A549 (cell line): Measurements from ENCODE around the gene MUC4. TPM values are rescaled to one million over a fixed set of nuclear protein-coding genes. Genes with fewer than 3 reads are reported as not detected.

Experiments used
- ATAC-seq, 2 experiments: fragments of 200-7000 bp in 1 of 2; fragments of >200 bp in 1 of 2; cut with Nextera tagmentation in 1 of 2; cut with Tn5 transposase in 1 of 2; 3 replicates each; pipeline versions ENCODE4 v1.8.0 to v1.9.1; 2018 to 2020; ENCODE audit warnings: mild to moderate bottlenecking in 1 of 2, moderate library complexity in 1 of 2
- CTCF ChIA-PET: fragments of 300-600 bp; sonication (Branson Sonifier 250); formaldehyde crosslinking; extraction: SDS; loops from one replicate; lab custom pipeline; 2021; ENCODE audit warnings: antibody characterized with exemption, inconsistent platforms; lab: Yijun Ruan, JAX
- POLR2A ChIA-PET: fragments of 350-600 bp; formaldehyde crosslinking; extraction: SDS; loops from one replicate; lab custom pipeline; 2021; ENCODE audit warnings: antibody characterized with exemption, inconsistent platforms; lab: Yijun Ruan, JAX
- DNase-seq, 2 experiments: peaks; one replicate each; pipeline versions ENCODE4 v3.0.0 to v3.0.0-alpha.2; 2011 to 2016; ENCODE audit warnings: low read depth in 1 of 2, low spot score in 1 of 2
- FAIRE-seq: peaks from 2 replicates; lab custom pipeline; 2011; peaks lifted over from hg19 to GRCh38; lab: Jason Lieb, UNC
- H3K27ac ChIP-seq, 2 experiments: fragments of >200 bp; sonication (Bioruptor Twin); formaldehyde crosslinking; 3 replicates each; pipeline ENCODE4 v1.5.1; 2016 to 2017
- H3K4me1 ChIP-seq: fragments of >200 bp; sonication (Bioruptor Twin); formaldehyde crosslinking; 3 replicates; pipeline ENCODE4 v1.6.1; 2016
- H3K4me2 ChIP-seq: fragments of >200 bp; sonication (Bioruptor Twin); formaldehyde crosslinking; 3 replicates; pipeline ENCODE4 v1.6.1; 2016
- H3K4me3 ChIP-seq: fragments of >200 bp; sonication (Bioruptor Twin); formaldehyde crosslinking; 3 replicates; pipeline ENCODE4 v1.5.1; 2016
- H3K9me3 ChIP-seq: fragments of >200 bp; sonication (Bioruptor Twin); formaldehyde crosslinking; 3 replicates; pipeline ENCODE4 v1.6.1; 2016
- EHF ChIP-seq: fragments of 250-450 bp; sonication (Bioruptor Pico); IDR thresholded peaks from 2 replicates; pipeline ENCODE4 v1.5.0; 2020; ENCODE audit warnings: mild to moderate bottlenecking
- EP300 ChIP-seq, 2 experiments: fragments of >200 bp; sonication (Bioruptor Twin); formaldehyde crosslinking; IDR thresholded peaks; 2 replicates in 1 of 2; 3 replicates in 1 of 2; pipeline ENCODE4 v1.6.1; 2016 to 2017
- ESRRA ChIP-seq: fragments of 150-350 bp; IDR thresholded peaks from 2 replicates; pipeline ENCODE4 v1.6.1; 2014; ENCODE audit warnings: mild to moderate bottlenecking, low read length, borderline replicate concordance
- FOSB ChIP-seq: fragments of 250-450 bp; sonication (Bioruptor Pico); IDR thresholded peaks from 2 replicates; pipeline ENCODE4 v1.5.0; 2020; ENCODE audit warnings: mild to moderate bottlenecking, moderate library complexity
- FOXS1 ChIP-seq: fragments of 250-450 bp; sonication (Bioruptor Pico); IDR thresholded peaks from 2 replicates; pipeline ENCODE4 v1.5.0; 2020; ENCODE audit warnings: mild to moderate bottlenecking, moderate library complexity
- GATA3 ChIP-seq: IDR thresholded peaks from 2 replicates; pipeline ENCODE4 v1.6.1; 2012; ENCODE audit warnings: borderline replicate concordance
- HOXB13 ChIP-seq: fragments of 250-450 bp; sonication (Bioruptor Pico); IDR thresholded peaks from 2 replicates; pipeline ENCODE4 v1.5.0; 2020; ENCODE audit warnings: low read depth, mild to moderate bottlenecking, moderate library complexity
- HOXB5 ChIP-seq: fragments of 250-450 bp; sonication (Bioruptor Pico); IDR thresholded peaks from 2 replicates; pipeline ENCODE4 v1.5.0; 2020; ENCODE audit warnings: mild to moderate bottlenecking, moderate library complexity
- JUN ChIP-seq, 2 experiments: fragments of >200 bp; sonication (Bioruptor Twin); formaldehyde crosslinking; IDR thresholded peaks; 2 replicates in 1 of 2; 3 replicates in 1 of 2; pipeline ENCODE4 v1.6.1; 2016 to 2017
- MAFK ChIP-seq: fragments of 450-650 bp; IDR thresholded peaks from 2 replicates; pipeline ENCODE4 v1.6.1; 2014; ENCODE audit not compliant: partially characterized antibody
- PHF8 ChIP-seq: fragments of 200-600 bp; sonication (generic); IDR thresholded peaks from 2 replicates; pipeline ENCODE4 v1.6.1; 2016; ENCODE audit warnings: low read depth, mild to moderate bottlenecking, antibody characterized with exemption, moderate library complexity, borderline replicate concordance
- POLR2AphosphoS2 ChIP-seq: conservative IDR thresholded peaks from 2 replicates; pipeline ENCODE4 v1.6.1; 2012; ENCODE audit warnings: low read length, improper control_type of control experiment, inconsistent platforms
- RFX5 ChIP-seq: fragments of 450-650 bp; IDR thresholded peaks from 2 replicates; pipeline ENCODE4 v1.7.1; 2014; ENCODE audit warnings: antibody characterized with exemption, mild to moderate bottlenecking, moderate library complexity
- TP53 ChIP-seq: fragments of 250-450 bp; sonication (Bioruptor Pico); IDR thresholded peaks from 2 replicates; pipeline ENCODE4 v1.5.0; 2021; ENCODE audit warnings: mild to moderate bottlenecking, moderate library complexity
- ZFP36 ChIP-seq: fragments of 450-650 bp; IDR thresholded peaks from 2 replicates; pipeline ENCODE4 v1.6.1; 2014; ENCODE audit warnings: borderline replicate concordance; ENCODE audit not compliant: partially characterized antibody
- WGBS: methylation state at CpG from one replicate; pipeline ENCODE4 v1.1.6; 2017; ENCODE audit errors: missing lambda C conversion rate; 5-methylcytosine and 5-hydroxymethylcytosine counted together
- polyA plus RNA-seq, 4 experiments: library from polyadenylated mRNA; depleted of rRNA in 3 of 4; stranded (reverse); fragments of >200 nt; fragmentation: RNase III in 1 of 4; extraction: RNeasy Plus Mini Kit Qiagen cat#74134 plus additional on column Dnase treatment in 1 of 4; gene quantifications; 2 replicates in 3 of 4; 3 replicates in 1 of 4; pipeline ENCODE4 v1.2.3, GENCODE V29; 2011 to 2017
- TF ChIP-seq, protein P1 (sequence below): fragments of 200-600 bp; sonication (generic); IDR thresholded peaks from 2 replicates; pipeline ENCODE4 v1.6.1; 2016; ENCODE audit warnings: antibody characterized with exemption, mild to moderate bottlenecking, moderate library complexity

MUC4 gene
- polyA plus RNA-seq, 2 of the 4 experiments (the other 2 are of a cell fraction), result 0.04 TPM; not detected in 1

DNA sequence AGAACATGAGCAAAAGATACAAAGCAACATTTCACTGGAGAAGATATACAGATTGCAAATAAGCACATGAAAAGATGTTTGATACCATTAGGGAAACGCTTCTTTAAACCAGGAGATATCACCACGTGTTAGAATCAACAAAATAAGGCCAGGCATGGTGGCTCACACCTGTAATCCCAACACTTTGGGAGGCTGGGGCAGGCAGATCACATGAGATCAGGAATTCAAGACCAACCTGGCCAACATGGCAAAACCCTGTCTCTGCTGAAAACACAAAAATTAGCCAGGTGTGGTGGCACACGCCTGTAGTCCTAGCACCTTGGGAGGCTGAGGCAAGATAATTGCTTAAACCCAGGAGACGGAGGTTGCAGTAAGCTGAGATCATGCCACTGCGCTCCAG lies 111.4 kb downstream of the MUC4 start:
- DNase-seq (no peak), ATAC-seq (no peak), FAIRE-seq (no peak)
- TF ChIP-seq ZFP36 (no peak), FOSB (CRISPR knock-in tag) (0 out of 2 replicates have a peak, but pooled peaks have one; percentile 50)
- no peaks in the 10 kb centered on the region for H3K9me3 ChIP-seq
- H3K4me1 ChIP-seq, result peaks cover 22% of the 10 kb centered on the region
- ChIA-PET CTCF (no interaction called here), POLR2A (no interaction called here)
- H3K27ac ChIP-seq, result no peak overlapping the region
- WGBS, result 88% methylated on average over 5 of the region's 5 CpGs
- H3K4me2 ChIP-seq, result no peak overlapping the region
- H3K4me3 ChIP-seq, result no peak overlapping the region

DNA sequence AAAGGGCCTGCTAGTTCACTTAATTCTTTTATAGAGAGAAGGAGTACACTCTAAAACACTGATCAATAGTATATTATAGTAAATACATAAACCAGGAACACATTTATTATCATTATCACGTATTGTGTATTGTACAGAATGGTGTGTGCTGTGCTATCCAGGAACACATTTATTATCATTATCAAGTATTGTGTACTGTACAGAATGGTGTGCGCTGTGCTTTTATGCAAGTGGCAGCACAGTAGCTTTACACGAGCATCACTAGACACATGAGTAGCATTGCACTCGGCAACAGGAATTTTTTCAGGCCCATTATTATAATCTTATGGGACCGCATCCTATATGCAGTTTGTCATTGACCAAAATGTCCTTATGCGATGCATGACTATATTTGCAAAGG lies 111.9 kb downstream of the MUC4 start:
- CTCF ChIA-PET, result interaction anchor here (1.3 to 1.9 kb wide), 3 partner anchors 26 to 151 kb away, joined by 3 to 6 read pairs (median 5); no protein-coding TSS in a partner anchor
- no peak for TF ChIP-seq TP53 (CRISPR knock-in tag)
- no peak for TF ChIP-seq EHF (CRISPR knock-in tag)
- no peak for TF ChIP-seq EP300 (IDR thresholded peaks at IDR 0.05)
- TF ChIP-seq, protein P1, sequence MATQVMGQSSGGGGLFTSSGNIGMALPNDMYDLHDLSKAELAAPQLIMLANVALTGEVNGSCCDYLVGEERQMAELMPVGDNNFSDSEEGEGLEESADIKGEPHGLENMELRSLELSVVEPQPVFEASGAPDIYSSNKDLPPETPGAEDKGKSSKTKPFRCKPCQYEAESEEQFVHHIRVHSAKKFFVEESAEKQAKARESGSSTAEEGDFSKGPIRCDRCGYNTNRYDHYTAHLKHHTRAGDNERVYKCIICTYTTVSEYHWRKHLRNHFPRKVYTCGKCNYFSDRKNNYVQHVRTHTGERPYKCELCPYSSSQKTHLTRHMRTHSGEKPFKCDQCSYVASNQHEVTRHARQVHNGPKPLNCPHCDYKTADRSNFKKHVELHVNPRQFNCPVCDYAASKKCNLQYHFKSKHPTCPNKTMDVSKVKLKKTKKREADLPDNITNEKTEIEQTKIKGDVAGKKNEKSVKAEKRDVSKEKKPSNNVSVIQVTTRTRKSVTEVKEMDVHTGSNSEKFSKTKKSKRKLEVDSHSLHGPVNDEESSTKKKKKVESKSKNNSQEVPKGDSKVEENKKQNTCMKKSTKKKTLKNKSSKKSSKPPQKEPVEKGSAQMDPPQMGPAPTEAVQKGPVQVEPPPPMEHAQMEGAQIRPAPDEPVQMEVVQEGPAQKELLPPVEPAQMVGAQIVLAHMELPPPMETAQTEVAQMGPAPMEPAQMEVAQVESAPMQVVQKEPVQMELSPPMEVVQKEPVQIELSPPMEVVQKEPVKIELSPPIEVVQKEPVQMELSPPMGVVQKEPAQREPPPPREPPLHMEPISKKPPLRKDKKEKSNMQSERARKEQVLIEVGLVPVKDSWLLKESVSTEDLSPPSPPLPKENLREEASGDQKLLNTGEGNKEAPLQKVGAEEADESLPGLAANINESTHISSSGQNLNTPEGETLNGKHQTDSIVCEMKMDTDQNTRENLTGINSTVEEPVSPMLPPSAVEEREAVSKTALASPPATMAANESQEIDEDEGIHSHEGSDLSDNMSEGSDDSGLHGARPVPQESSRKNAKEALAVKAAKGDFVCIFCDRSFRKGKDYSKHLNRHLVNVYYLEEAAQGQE, result no peak
- TF ChIP-seq RFX5, result no peak
- no peak for TF ChIP-seq FOXS1
- TF ChIP-seq ESRRA, result no peak
- Histone ChIP-seq H3K9me3 (no peaks in the 10 kb centered on the region), H3K4me1 (peaks cover 22% of the 10 kb centered on the region), H3K27ac (no peak overlapping the region), H3K4me3 (no peak overlapping the region), H3K4me2 (no peak overlapping the region)
- ATAC-seq (no peak), FAIRE-seq (no peak), DNase-seq (no peak)
- 85% methylated on average over 6 of the region's 6 CpGs for whole genome bisulfite sequencing
- POLR2A ChIA-PET, result no interaction called here

DNA sequence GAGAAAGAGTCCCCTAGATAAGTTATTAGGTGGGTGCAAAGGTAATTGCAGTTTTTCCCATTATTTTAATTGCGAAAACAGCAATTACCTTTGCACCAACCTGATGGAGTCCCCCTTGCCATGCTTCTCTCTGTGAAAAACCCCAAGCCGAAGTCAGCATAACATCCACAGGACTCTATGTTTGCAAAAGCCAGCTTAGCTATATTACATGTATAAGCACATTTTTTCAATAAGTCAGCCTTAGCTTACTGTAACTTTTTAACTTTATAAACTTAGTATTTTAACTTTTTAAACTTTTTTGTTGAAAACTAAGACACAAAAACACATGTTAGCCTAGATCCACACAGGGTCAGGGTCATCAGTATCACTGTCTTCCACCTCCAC lies 112.3 kb downstream of the MUC4 start:
- ATAC-seq, result no peak
- ChIA-PET CTCF (interaction anchor here (1.3 to 2.0 kb wide), 4 partner anchors 19 to 151 kb away, joined by 3 to 6 read pairs (median 5); no protein-coding TSS in a partner anchor), POLR2A (no interaction called here)
- peaks cover 22% of the 10 kb centered on the region for H3K4me1 ChIP-seq
- TF ChIP-seq JUN (IDR thresholded peaks at IDR 0.05) (no peak), MAFK (peak; percentile 17), HOXB5 (CRISPR knock-in tag) (no peak)
- H3K4me3 ChIP-seq, result no peak overlapping the region
- DNase-seq, result no peak
- no peak for FAIRE-seq
- H3K4me2 ChIP-seq, result no peak overlapping the region
- no peaks in the 10 kb centered on the region for H3K9me3 ChIP-seq
- peak overlapping the region in 1 of 2 experiments; percentile 77; a peak in 3 of 6 replicates for H3K27ac ChIP-seq
- WGBS, result 92% methylated on average over 2 of the region's 2 CpGs

DNA sequence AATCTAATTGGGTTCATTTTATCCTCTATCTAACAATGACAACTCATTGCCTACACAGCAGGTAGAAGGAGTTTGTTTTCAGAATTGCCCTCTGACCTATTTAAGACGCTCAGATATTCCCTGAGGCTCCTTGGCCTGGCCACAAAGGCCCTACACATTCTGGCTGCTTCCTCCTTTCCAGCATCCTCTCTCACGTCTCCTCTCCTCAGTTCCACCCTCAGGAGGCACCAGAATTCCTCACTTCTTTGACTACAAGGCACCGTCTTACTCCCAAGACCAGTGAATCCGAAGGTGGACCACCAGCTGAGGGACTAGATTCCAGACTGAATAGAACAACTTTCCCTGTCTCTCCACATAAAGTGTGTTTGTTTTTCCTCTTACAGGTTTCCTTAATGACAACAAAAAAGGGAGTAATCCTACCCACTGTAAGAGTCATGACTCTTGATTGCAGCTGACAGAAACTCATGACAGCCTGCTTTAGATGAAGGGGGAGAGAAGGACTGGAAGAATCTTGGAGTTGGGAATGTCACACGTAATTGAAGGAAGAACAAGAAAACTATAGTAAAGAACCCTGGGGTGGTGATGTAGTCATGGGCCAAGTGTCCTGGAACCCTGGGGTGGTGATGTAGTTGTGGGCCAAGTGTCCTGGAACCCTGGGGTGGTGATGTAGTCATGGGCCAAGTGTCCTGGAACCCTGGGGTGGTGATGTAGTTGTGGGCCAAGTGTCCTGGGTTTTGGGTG lies 112.9 kb downstream of the MUC4 start:
- peak overlapping the region; percentile 3; the same call in 1 of the 3 replicates for H3K4me2 ChIP-seq
- TF ChIP-seq PHF8 (no peak), HOXB13 (0 out of 2 replicates have a peak, but pooled peaks have one; percentile 12), GATA3 (no peak), POLR2AphosphoS2 (no peak)
- TF ChIP-seq, all 56 proteins: peak for 1
- ChIA-PET POLR2A (no interaction called here), CTCF (interaction anchor here (1.3 to 2.0 kb wide), 4 partner anchors 19 to 152 kb away, joined by 3 to 6 read pairs (median 5); no protein-coding TSS in a partner anchor)
- peaks cover 22% of the 10 kb centered on the region for H3K4me1 ChIP-seq
- H3K4me3 ChIP-seq, result no peak overlapping the region
- DNase-seq (no peak), ATAC-seq (0 out of 6 replicates have a peak, but pooled peaks of 1 of the 2 experiments have one; percentile 2), FAIRE-seq (no peak)
- 80% methylated on average over 5 of the region's 5 CpGs for WGBS
- H3K27ac ChIP-seq, result peak overlapping the region; percentile 63 to 77
- H3K9me3 ChIP-seq, result no peaks in the 10 kb centered on the region
